Spleen (tissue), 7 donors: Measurements from ENCODE around the gene OR7C1.
"Not testable (repeated sequence)": the region's sequence is repeated elsewhere in the genome, so short reads cannot be mapped to it uniquely, and the experiment has no call there.

Experiments
- CTCF ChIP-seq, 11 experiments: fragments of 200-600 bp in 7 of 11; fragments of 450-650 bp in 4 of 11; sonication (generic) in 4 of 11; IDR thresholded peaks in 8 of 11; conservative IDR thresholded peaks in 3 of 11; 1 replicate in 7 of 11; 2 replicates in 4 of 11; pipeline versions ENCODE4 v1.4.0 to v1.8.0; 2016 to 2021; ENCODE audit warnings: antibody characterized with exemption in 11 of 11, inconsistent platforms in 4 of 11, mild to moderate bottlenecking in 1 of 11
- POLR2A ChIP-seq, 3 donors: fragments of 450-650 bp; IDR thresholded peaks; one replicate each; pipeline ENCODE4 v1.5.1; 2017; ENCODE audit warnings: antibody characterized with exemption in 3 of 3, mild to moderate bottlenecking in 1 of 3
- donor health status: DM: no; HTN: no; CAD: no; lungs with moderate emphysema.
- donor health status: DM: no; HTN: no; CAD: no.
- donor health status: DM: no; HTN: no; CAD: no.

- TF ChIP-seq CTCF (IDR thresholded peaks at IDR 0.05 in 8 of 11, conservative IDR thresholded peaks at IDR 0.05 in 3 of 11); POLR2A (IDR thresholded peaks at IDR 0.05): not testable (repeated sequence)
These were observed 51.5 kb downstream of the OR7C1 start for GRCh38 chr19:14783410-14783998.
